IMR-90 (cell line): ENCODE measurements around the gene RCN2.

Experiments
- CEBPB ChIP-seq: IDR thresholded peaks from 2 replicates; pipeline ENCODE4 v1.6.1; 2012; ENCODE audit warnings: low read depth, low read length, improper control_type of control experiment
- FOS ChIP-seq: fragments of 150-350 bp; IDR thresholded peaks from 2 replicates; pipeline ENCODE4 v1.6.1; 2016; ENCODE audit warnings: low read depth, low read length
- MAFK ChIP-seq: IDR thresholded peaks from 2 replicates; pipeline ENCODE4 v1.6.1; 2012; ENCODE audit warnings: low read depth, low read length, improper control_type of control experiment
- MAZ ChIP-seq: IDR thresholded peaks from 2 replicates; pipeline ENCODE4 v1.6.1; 2012; ENCODE audit warnings: low read depth, mild to moderate bottlenecking, low read length, improper control_type of control experiment, moderate library complexity, borderline replicate concordance
- MXI1 ChIP-seq: IDR thresholded peaks from 2 replicates; pipeline ENCODE4 v1.6.1; 2012; ENCODE audit warnings: low read depth, mild to moderate bottlenecking, low read length, moderate library complexity, borderline replicate concordance
- POLR2A ChIP-seq: IDR thresholded peaks from 2 replicates; pipeline ENCODE4 v1.6.1; 2012; ENCODE audit warnings: mild to moderate bottlenecking, low read depth, low read length
- RAD21 ChIP-seq: IDR thresholded peaks from 2 replicates; pipeline ENCODE4 v1.6.1; 2012; ENCODE audit warnings: low read length, improper control_type of control experiment
- RCOR1 ChIP-seq: IDR thresholded peaks from 2 replicates; pipeline ENCODE4 v1.6.1; 2012; ENCODE audit warnings: mild to moderate bottlenecking, low read length, improper control_type of control experiment; ENCODE audit not compliant: insufficient replicate concordance
- SMC3 ChIP-seq: fragments of 150-350 bp; IDR thresholded peaks from 2 replicates; pipeline ENCODE4 v1.6.1; 2016; ENCODE audit warnings: low read depth, mild to moderate bottlenecking, antibody characterized with exemption, low read length, moderate library complexity
- TF ChIP-seq, protein P1 (sequence below): conservative IDR thresholded peaks from 2 replicates; pipeline ENCODE4 v1.5.1; 2012; ENCODE audit warnings: mild to moderate bottlenecking, low read depth, low read length, improper control_type of control experiment
- TF ChIP-seq, protein P2 (sequence below): fragments of 150-350 bp; IDR thresholded peaks from 2 replicates; pipeline ENCODE4 v1.6.1; 2017; ENCODE audit warnings: mild to moderate bottlenecking, antibody characterized with exemption, low read length, low read depth

DNA sequence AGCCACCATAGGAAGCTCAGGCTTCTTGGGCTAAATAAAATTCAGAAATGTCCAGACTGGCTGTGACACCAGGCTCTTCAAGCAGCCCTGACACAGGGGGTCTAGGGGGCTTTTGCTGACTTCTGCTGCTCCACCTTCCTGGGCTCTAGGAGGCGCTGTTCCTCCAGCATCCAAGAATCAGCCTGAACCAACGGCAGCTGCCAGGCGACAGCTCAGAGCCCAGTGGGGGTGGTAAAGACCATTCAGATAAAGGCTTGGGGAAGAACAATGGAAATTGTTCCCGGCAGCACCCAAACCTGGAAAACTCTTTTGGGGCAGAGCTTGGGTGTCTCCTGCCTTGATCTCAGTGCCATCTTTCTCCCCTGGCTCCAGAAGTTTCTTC, 41.8 kb downstream of the RCN2 start:
- TF ChIP-seq FOS (no peak), POLR2A (no peak), RAD21 (peak; percentile 55), CEBPB (no peak), RCOR1 (no peak), MAFK (no peak), SMC3 (0 out of 2 replicates have a peak, but pooled peaks have one; percentile 16), MXI1 (no peak), MAZ (no peak)
- TF ChIP-seq, protein P1, sequence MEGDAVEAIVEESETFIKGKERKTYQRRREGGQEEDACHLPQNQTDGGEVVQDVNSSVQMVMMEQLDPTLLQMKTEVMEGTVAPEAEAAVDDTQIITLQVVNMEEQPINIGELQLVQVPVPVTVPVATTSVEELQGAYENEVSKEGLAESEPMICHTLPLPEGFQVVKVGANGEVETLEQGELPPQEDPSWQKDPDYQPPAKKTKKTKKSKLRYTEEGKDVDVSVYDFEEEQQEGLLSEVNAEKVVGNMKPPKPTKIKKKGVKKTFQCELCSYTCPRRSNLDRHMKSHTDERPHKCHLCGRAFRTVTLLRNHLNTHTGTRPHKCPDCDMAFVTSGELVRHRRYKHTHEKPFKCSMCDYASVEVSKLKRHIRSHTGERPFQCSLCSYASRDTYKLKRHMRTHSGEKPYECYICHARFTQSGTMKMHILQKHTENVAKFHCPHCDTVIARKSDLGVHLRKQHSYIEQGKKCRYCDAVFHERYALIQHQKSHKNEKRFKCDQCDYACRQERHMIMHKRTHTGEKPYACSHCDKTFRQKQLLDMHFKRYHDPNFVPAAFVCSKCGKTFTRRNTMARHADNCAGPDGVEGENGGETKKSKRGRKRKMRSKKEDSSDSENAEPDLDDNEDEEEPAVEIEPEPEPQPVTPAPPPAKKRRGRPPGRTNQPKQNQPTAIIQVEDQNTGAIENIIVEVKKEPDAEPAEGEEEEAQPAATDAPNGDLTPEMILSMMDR, result peak; percentile 44
- TF ChIP-seq, protein P2, sequence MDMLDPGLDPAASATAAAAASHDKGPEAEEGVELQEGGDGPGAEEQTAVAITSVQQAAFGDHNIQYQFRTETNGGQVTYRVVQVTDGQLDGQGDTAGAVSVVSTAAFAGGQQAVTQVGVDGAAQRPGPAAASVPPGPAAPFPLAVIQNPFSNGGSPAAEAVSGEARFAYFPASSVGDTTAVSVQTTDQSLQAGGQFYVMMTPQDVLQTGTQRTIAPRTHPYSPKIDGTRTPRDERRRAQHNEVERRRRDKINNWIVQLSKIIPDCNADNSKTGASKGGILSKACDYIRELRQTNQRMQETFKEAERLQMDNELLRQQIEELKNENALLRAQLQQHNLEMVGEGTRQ, result no peak
